ENCODE data around the gene TUT4. TPM values are rescaled to one million over a fixed set of nuclear protein-coding genes. Genes with fewer than 3 reads are reported as not detected.

The TUT4 gene
- total RNA-seq, 1 donor from 2014 or later, result 36.2 TPM

DNA sequence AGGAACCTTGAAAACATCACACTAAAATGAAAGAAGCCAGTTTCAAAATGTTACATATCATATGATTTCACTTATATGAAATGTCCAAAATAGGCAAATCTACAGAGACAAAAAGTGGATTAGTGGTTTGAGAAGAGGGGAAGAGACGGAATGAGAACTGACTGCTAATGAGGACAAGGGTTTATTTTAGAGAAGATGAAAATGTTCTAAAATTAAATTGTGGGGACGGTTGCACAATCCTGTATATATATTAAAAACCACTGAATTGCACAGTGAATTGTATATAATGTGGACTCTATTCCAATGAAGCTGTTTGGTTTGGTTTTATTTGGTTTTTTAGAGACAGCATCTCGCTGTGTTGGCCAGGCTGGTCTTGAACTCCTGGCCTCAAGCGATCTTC lies 112.9 kb downstream of the TUT4 start:
- Histone ChIP-seq H3K4me1 (no peaks in the 10 kb centered on the region), H3K36me3 (peaks cover 19 to 62% of the 10 kb centered on the region in 2 donors), H3K4me3 (no peak overlapping the region), H3K27ac (no peak overlapping the region), H3K9me3 (no peaks in the 10 kb centered on the region), H3K27me3 (no peaks in the 10 kb centered on the region)
- intact Hi-C loops (cut with DNase I), result no loop called here
- no peak for DNase-seq (ENCODE audit: low spot score in 2 of 2)
- TF ChIP-seq, protein P1, sequence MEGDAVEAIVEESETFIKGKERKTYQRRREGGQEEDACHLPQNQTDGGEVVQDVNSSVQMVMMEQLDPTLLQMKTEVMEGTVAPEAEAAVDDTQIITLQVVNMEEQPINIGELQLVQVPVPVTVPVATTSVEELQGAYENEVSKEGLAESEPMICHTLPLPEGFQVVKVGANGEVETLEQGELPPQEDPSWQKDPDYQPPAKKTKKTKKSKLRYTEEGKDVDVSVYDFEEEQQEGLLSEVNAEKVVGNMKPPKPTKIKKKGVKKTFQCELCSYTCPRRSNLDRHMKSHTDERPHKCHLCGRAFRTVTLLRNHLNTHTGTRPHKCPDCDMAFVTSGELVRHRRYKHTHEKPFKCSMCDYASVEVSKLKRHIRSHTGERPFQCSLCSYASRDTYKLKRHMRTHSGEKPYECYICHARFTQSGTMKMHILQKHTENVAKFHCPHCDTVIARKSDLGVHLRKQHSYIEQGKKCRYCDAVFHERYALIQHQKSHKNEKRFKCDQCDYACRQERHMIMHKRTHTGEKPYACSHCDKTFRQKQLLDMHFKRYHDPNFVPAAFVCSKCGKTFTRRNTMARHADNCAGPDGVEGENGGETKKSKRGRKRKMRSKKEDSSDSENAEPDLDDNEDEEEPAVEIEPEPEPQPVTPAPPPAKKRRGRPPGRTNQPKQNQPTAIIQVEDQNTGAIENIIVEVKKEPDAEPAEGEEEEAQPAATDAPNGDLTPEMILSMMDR (IDR thresholded peaks at IDR 0.05), result no peak

DNA sequence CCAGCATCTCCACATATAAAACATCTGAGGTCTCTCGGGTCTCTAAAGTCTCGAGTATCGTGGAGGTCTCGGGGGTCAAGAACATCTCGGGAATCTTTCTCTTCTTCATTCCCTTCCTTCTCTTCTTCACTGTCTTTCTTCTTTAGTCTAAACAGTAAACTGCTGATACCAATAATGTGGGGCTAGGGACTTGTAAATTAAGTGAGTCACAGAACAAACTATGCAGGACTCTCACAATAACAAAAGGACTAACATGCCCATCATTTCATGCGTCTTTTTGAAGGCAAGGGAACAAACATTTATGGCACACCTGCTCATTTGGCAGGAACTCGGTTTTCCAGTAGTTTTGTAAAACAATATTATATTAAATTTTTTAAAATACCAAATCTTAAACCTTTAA lies 116.1 kb downstream of the TUT4 start:
- H3K27me3 ChIP-seq, result no peaks in the 10 kb centered on the region
- intact Hi-C loops (cut with DNase I), result no loop called here
- no peak overlapping the region for H3K27ac ChIP-seq
- H3K9me3 ChIP-seq, result no peaks in the 10 kb centered on the region
- TF ChIP-seq, protein P1 (IDR thresholded peaks at IDR 0.05), result no peak
- H3K36me3 ChIP-seq, result peaks cover 32 to 65% of the 10 kb centered on the region in 2 donors
- no peak for DNase-seq (ENCODE audit: low spot score in 2 of 2)
- H3K4me3 ChIP-seq, result no peak overlapping the region
- no peaks in the 10 kb centered on the region for H3K4me1 ChIP-seq

- peaks cover 37 to 74% of the 10 kb centered on the region in 2 donors for H3K36me3 ChIP-seq
- intact Hi-C loops (cut with DNase I), result no loop called here
- no peaks in the 10 kb centered on the region for H3K9me3 ChIP-seq
- no peaks in the 10 kb centered on the region for H3K4me1 ChIP-seq
- H3K27ac ChIP-seq, result no peak overlapping the region
- no peaks in the 10 kb centered on the region for H3K27me3 ChIP-seq
- no peak overlapping the region for H3K4me3 ChIP-seq
- no peak for DNase-seq (ENCODE audit: low spot score in 2 of 2)
- TF ChIP-seq, protein P1 (IDR thresholded peaks at IDR 0.05), result no peak
Observed at GRCh38 chr1:52435650-52436049, 117.2 kb downstream of the TUT4 start.

DNA sequence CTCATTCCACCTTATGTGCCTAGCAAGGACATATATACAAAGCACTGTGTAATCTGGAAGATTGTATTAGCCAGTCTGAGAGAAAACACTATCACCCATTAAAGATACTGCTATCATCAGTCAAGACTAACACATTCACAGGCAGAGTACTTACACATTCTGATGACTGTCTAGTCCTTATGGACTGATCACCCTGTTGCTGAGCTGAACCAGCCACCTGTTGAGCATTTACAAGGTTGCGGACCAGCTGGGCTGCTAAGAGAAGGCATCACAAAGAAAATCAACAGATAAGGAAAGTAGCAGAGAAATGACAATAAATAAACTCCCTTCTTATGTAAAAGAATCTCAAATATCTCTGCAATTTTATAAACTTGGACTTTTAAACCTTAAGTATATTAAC lies 117.7 kb downstream of the TUT4 start:
- H3K27ac ChIP-seq, result no peak overlapping the region
- H3K4me1 ChIP-seq, result no peaks in the 10 kb centered on the region
- no peak overlapping the region for H3K4me3 ChIP-seq
- no peak for DNase-seq (ENCODE audit: low spot score in 2 of 2)
- H3K36me3 ChIP-seq, result peaks cover 40 to 78% of the 10 kb centered on the region in 2 donors
- intact Hi-C loops (cut with DNase I), result no loop called here
- TF ChIP-seq, protein P1 (IDR thresholded peaks at IDR 0.05), result no peak
- no peaks in the 10 kb centered on the region for H3K27me3 ChIP-seq
- H3K9me3 ChIP-seq, result no peaks in the 10 kb centered on the region

DNA sequence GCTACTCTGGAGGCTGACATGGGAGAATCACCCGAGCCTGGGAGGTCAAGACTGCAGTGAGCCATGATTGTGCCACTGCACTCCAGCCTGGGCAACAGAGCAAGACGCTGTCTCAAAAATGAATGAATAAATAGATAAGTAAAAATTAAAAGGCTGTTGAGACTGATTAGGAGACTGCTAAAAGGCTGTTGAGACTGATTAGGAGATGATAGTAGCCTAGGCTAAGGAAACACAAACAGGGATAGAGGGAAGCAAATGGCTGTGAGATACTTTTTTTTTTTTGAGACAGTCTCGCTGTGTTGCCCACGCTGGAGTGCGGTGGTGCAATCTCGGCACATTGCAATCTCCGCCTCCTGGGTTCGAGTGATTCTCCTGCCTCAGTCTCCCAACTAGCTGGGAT lies 120.1 kb downstream of the TUT4 start:
- TF ChIP-seq, protein P1 (IDR thresholded peaks at IDR 0.05), result no peak
- Histone ChIP-seq H3K36me3 (peaks cover 41 to 78% of the 10 kb centered on the region in 2 donors), H3K4me3 (no peak overlapping the region), H3K27ac (no peak overlapping the region), H3K27me3 (no peaks in the 10 kb centered on the region), H3K9me3 (no peaks in the 10 kb centered on the region), H3K4me1 (no peaks in the 10 kb centered on the region)
- intact Hi-C loops (cut with DNase I), result no loop called here
- no peak for DNase-seq (ENCODE audit: low spot score in 2 of 2)

- Histone ChIP-seq H3K27ac (no peak overlapping the region), H3K4me1 (no peaks in the 10 kb centered on the region), H3K27me3 (no peaks in the 10 kb centered on the region), H3K9me3 (no peaks in the 10 kb centered on the region), H3K36me3 (peaks cover 27 to 54% of the 10 kb centered on the region in 2 donors), H3K4me3 (no peak overlapping the region)
- DNase-seq (ENCODE audit: low spot score in 2 of 2), result no peak
- intact Hi-C loops (cut with DNase I), result no loop called here
- TF ChIP-seq, protein P1 (IDR thresholded peaks at IDR 0.05), result no peak
Observed at GRCh38 chr1:52427152-52427551, 125.7 kb downstream of the TUT4 start.

Measured in ascending aorta (tissue), 2 donors.